Measurements from ENCODE around the gene DIP2C.

Gene DIP2C

DNA sequence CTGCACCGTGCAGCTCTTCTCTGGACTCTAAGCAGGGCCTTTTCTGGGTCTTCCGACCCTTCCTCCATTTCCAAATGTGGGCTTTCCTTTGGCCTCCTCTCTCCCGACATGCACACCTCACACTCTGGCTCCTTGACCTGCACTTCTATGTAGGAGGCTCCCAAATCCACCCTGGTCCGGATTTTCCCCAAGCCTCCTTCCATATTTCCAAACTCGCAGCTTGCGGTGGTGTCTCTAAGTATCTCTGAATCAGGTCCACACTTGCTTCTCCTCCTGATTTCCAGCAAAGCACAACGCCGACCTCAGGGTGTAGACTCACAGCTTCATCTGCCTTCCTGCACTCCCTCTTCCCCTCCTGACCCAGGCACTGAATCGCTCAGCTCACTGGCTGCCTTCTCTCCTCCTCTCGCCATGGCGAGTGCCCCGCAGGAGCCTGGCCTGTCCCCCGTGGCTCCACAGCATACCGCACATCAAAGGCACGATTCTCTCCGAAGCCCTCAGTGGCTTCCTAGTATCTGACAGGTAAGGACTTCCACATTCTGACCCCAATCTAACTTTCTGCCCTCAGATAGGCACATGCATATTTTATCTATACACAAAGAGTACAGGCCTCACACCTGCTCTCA lies 27.8 kb downstream of the DIP2C start:
- no peak overlapping the region for H3K4me3 ChIP-seq (ENCODE audit: low read depth in 1 of 2, low read length in 2 of 2)
- TF ChIP-seq, protein P1, sequence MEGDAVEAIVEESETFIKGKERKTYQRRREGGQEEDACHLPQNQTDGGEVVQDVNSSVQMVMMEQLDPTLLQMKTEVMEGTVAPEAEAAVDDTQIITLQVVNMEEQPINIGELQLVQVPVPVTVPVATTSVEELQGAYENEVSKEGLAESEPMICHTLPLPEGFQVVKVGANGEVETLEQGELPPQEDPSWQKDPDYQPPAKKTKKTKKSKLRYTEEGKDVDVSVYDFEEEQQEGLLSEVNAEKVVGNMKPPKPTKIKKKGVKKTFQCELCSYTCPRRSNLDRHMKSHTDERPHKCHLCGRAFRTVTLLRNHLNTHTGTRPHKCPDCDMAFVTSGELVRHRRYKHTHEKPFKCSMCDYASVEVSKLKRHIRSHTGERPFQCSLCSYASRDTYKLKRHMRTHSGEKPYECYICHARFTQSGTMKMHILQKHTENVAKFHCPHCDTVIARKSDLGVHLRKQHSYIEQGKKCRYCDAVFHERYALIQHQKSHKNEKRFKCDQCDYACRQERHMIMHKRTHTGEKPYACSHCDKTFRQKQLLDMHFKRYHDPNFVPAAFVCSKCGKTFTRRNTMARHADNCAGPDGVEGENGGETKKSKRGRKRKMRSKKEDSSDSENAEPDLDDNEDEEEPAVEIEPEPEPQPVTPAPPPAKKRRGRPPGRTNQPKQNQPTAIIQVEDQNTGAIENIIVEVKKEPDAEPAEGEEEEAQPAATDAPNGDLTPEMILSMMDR (IDR thresholded peaks at IDR 0.05; ENCODE audit: borderline replicate concordance, extremely low read depth, low read length, poor library complexity, severe bottlenecking): no peak
- TF ChIP-seq EZH2 (IDR thresholded peaks at IDR 0.05; ENCODE audit: borderline replicate concordance, low read depth, low read length, severe bottlenecking): no peak
- H2AFZ ChIP-seq (ENCODE audit: low read depth, low read length): no peak overlapping the region
- no peaks in the 10 kb centered on the region for H3K79me2 ChIP-seq (ENCODE audit: insufficient read depth, low read length)
- H4K20me1 ChIP-seq (ENCODE audit: insufficient read depth, low read length): peaks cover 3% of the 10 kb centered on the region
- no peak for ATAC-seq (ENCODE audit: insufficient read depth, low read depth)
- H3K9me3 ChIP-seq (ENCODE audit: insufficient read depth, low read length, severe bottlenecking): no peaks in the 10 kb centered on the region
- H3K4me2 ChIP-seq (ENCODE audit: insufficient read depth, low read length): no peak overlapping the region
- DNase-seq: no peak
- H3K4me1 ChIP-seq (ENCODE audit: insufficient read depth, low read length): no peaks in the 10 kb centered on the region
- H3K36me3 ChIP-seq (ENCODE audit: insufficient read depth, low read length): no peaks in the 10 kb centered on the region
- no peak overlapping the region for H3K27ac ChIP-seq (ENCODE audit: low read length)
- no peak overlapping the region for H3K9ac ChIP-seq (ENCODE audit: low read depth, low read length)
- peaks cover 13% of the 10 kb centered on the region for H3K27me3 ChIP-seq (ENCODE audit: insufficient read depth, low read length, poor library complexity)

DNA sequence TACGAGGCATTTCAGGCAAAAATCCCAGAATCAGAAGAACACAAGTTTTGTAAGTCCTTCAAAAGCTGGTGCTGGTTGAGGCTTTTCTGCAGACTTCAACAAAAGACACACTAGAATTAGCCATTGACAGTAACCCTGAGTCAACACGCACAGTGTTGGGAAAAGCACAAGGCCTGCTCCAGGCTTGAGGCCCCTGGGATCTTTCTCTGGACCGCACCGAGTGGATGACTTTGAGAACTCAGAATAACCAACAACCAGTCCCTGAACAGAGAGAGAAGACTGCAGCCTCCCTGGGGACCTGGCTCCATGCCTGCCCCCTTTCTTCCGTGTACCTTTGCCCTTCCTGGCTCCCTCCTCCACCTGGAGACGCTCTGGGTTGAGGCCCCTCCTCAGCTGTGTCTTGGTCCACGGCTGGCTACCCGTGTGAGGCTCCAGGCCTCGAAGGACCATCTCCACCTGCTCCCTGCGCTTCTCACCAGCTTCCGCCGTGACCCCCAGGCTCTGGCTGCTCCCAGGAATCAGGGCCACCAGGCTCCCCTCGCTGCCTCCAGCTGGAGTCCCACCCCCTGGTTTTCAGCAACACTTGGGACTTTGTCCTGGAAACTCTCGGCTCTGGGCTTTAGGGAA lies 28.4 kb downstream of the DIP2C start:
- DNase-seq (no peak), ATAC-seq (ENCODE audit: insufficient read depth, low read depth) (no peak)
- Histone ChIP-seq H3K27ac (ENCODE audit: low read length) (no peak overlapping the region), H3K4me2 (ENCODE audit: insufficient read depth, low read length) (no peak overlapping the region), H3K79me2 (ENCODE audit: insufficient read depth, low read length) (no peaks in the 10 kb centered on the region), H3K4me1 (ENCODE audit: insufficient read depth, low read length) (no peaks in the 10 kb centered on the region), H3K4me3 (ENCODE audit: low read depth in 1 of 2, low read length in 2 of 2) (no peak overlapping the region), H2AFZ (ENCODE audit: low read depth, low read length) (no peak overlapping the region), H3K9me3 (ENCODE audit: insufficient read depth, low read length, severe bottlenecking) (no peaks in the 10 kb centered on the region), H4K20me1 (ENCODE audit: insufficient read depth, low read length) (peaks cover 3% of the 10 kb centered on the region), H3K9ac (ENCODE audit: low read depth, low read length) (no peak overlapping the region), H3K27me3 (ENCODE audit: insufficient read depth, low read length, poor library complexity) (peaks cover 13% of the 10 kb centered on the region), H3K36me3 (ENCODE audit: insufficient read depth, low read length) (no peaks in the 10 kb centered on the region)
- TF ChIP-seq EZH2 (IDR thresholded peaks at IDR 0.05; ENCODE audit: borderline replicate concordance, low read depth, low read length, severe bottlenecking): no peak
- TF ChIP-seq, protein P1 (IDR thresholded peaks at IDR 0.05; ENCODE audit: borderline replicate concordance, extremely low read depth, low read length, poor library complexity, severe bottlenecking): no peak

DNA sequence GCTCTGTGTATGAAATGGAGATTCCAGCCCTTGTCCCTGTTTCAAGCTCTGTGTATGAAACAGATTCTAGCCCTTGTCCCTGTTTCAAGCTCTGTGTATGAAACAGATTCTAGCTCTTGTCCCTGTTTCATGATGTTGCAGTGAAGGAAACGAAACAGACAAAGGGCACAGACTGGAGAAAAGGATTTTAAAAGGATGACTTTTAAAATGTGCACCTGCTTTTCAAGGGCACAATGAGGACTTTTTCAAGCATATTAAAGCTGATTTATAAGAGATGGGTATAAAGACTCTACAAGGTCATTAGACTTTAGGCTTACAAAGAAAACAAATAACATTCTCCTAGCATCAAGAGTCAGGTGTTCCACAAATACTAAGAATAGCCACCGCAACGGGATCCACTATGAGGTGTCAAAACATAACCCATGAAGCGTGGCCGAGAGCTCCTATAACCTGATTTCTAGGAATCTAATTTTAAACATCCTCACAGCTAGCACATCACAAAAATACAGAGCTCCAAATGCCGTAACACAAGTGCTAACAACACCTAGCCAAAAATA lies 29.0 kb downstream of the DIP2C start:
- H3K4me2 ChIP-seq (ENCODE audit: insufficient read depth, low read length): no peak overlapping the region
- peaks cover 13% of the 10 kb centered on the region for H3K27me3 ChIP-seq (ENCODE audit: insufficient read depth, low read length, poor library complexity)
- no peak overlapping the region for H3K27ac ChIP-seq (ENCODE audit: low read length)
- no peak overlapping the region for H3K4me3 ChIP-seq (ENCODE audit: low read depth in 1 of 2, low read length in 2 of 2)
- H3K79me2 ChIP-seq (ENCODE audit: insufficient read depth, low read length): no peaks in the 10 kb centered on the region
- ATAC-seq (ENCODE audit: insufficient read depth, low read depth) (no peak), DNase-seq (no peak)
- no peak overlapping the region for H3K9ac ChIP-seq (ENCODE audit: low read depth, low read length)
- peaks cover 3% of the 10 kb centered on the region for H4K20me1 ChIP-seq (ENCODE audit: insufficient read depth, low read length)
- H3K4me1 ChIP-seq (ENCODE audit: insufficient read depth, low read length): no peaks in the 10 kb centered on the region
- H3K36me3 ChIP-seq (ENCODE audit: insufficient read depth, low read length): no peaks in the 10 kb centered on the region
- H3K9me3 ChIP-seq (ENCODE audit: insufficient read depth, low read length, severe bottlenecking): no peaks in the 10 kb centered on the region
- TF ChIP-seq, protein P1 (IDR thresholded peaks at IDR 0.05; ENCODE audit: borderline replicate concordance, extremely low read depth, low read length, poor library complexity, severe bottlenecking): no peak
- no peak for TF ChIP-seq EZH2 (IDR thresholded peaks at IDR 0.05; ENCODE audit: borderline replicate concordance, low read depth, low read length, severe bottlenecking)
- H2AFZ ChIP-seq (ENCODE audit: low read depth, low read length): no peak overlapping the region

All from DND-41 (cell line).